GM21447 (cell line): ENCODE measurements around the gene RAET1E.
"Not testable (repeated sequence)": the region's sequence is repeated elsewhere in the genome, so short reads cannot be mapped to it uniquely, and the experiment has no call there.

Experiments used
- ATAC-seq: cut with Tn5 transposase; IDR thresholded peaks from one replicate; pipeline ENCODE4 v1.9.1; 2021; ENCODE audit not compliant: unreplicated experiment

Gene RAET1E

DNA sequence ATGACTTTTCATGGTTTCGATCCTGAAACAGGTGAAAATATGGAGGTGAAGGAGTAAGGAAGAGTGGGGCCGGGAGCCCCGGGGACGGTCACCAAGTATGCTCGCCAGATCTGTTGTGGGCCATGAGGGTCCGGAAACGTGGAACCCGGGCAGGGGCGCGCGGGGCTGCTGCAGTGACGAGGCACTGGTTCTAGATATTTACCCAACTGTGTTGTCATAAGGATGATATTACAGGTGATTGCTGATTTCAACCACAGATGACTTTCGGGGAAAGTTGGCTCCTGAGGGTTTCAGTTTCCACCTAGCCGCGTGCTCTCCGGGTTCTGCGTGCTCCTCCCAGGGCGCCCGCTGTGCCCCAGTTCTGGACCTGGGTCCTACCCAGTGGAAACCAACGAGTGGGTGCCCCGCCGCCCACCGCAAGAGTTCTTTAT lies 12.8 kb upstream of the RAET1E start:
- no peak for ATAC-seq

- ATAC-seq, result no peak
Measured at GRCh38 chr6:149909701-149910470, 12.0 kb upstream of the RAET1E start.

DNA sequence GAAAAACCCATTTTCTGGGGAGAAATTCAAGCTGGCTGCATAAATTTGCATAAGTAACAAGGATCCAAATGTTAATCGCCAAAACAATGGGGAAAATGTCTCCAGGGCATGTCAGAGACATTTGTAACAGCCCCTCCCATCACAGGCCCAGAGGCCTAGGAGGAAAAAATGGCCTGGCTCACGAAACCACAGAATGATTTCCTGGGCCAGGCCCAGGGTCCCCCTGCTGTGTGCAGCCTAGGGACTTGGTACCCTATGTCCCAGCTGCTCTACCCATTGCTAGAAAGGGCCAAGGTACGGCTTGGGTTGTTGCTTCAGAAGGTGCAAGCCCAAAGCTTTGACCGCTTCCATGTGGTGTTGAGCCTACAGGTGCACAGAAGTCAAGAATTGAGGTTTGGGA lies 10.6 kb upstream of the RAET1E start:
- ATAC-seq, result not testable (repeated sequence)

GRCh38 chr6:149907317-149907716 lies 9.4 kb upstream of the RAET1E start:
- no peak for ATAC-seq

GRCh38 chr6:149906405-149906804 lies 8.5 kb upstream of the RAET1E start:
- ATAC-seq, result no peak

DNA sequence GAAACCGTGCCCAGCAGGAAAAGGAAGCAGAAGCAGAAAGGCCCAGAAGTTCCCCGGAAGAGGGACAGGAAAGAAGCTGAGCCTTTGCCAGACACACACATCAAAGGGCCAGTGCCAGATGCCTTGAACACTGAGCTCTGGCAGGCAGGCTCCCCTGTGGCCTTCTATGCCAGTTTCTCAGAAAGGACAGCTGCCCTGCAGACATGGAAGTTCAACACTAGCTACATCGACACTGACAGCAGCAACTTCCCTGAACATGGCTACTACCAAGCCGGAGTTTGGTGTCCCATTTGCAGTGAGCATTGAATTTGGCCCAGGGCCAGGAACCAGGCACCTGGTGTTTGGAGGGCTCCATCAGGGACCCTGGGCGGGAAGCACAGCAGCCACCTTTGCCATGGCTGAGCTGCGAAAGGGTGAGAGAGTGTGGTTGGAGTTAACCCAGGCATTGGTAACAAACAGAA lies 8.0 kb upstream of the RAET1E start:
- no peak for ATAC-seq

GRCh38 chr6:149905371-149905910 lies 7.5 kb upstream of the RAET1E start:
- no peak for ATAC-seq

- no peak for ATAC-seq
Measured at GRCh38 chr6:149904661-149905370, 6.9 kb upstream of the RAET1E start.

GRCh38 chr6:149903938-149904611 lies 6.2 kb upstream of the RAET1E start:
- ATAC-seq, result no peak

GRCh38 chr6:149901444-149902140 lies 3.7 kb upstream of the RAET1E start:
- no peak for ATAC-seq

GRCh38 chr6:149900620-149901443 lies 2.9 kb upstream of the RAET1E start:
- no peak for ATAC-seq

DNA sequence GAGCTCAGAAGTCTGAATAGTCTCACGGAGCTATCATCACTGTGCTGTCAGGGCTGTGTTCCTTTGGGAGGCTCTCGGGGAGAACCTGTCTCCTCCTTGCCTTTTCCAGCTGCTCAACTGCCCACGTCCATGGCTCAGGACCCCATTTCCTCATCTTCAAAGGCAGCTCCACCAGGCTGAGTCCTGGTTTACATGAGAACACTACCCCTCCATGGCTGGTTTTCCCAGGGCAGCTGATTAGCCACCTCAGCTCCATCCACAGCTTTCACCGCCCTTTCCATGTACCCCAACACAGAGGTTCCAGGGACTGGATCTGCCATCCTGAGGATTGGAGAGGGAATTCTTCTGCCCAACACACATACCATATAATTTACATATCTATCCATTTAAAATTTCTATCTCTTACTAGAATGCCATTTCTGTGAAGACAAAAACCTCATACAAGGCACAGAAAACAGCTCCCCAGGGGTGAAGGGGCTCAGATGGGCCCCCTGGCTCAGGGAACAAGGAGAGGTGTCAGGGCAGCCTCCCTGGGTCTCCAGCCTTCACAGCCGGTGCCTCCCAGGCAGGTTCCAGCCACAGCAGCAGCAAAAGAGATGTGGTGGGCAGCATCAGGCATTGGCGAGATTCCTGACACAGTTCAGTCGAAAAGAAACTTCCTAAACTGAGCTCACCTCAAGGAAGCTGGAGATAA lies 2.2 kb upstream of the RAET1E start:
- no peak for ATAC-seq

DNA sequence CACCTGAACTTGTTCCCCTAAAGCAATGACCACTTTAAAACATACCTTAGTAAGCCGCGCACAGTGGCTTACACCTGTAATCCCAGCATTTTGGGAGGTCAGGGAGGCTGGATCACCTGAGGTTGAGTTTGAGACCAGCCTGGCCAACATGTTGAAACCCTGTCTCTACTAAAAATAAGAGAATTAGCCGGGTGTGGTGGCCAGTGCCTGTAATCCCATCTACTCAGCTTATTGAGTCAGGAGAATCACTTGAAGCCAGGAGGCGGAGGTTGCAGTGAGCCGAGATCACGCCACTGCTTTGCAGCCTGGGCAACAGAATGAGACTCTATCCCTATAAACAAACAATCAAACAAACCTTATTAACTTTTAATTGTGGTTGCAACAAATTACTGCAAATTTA lies 1.6 kb upstream of the RAET1E start:
- ATAC-seq, result no peak

DNA sequence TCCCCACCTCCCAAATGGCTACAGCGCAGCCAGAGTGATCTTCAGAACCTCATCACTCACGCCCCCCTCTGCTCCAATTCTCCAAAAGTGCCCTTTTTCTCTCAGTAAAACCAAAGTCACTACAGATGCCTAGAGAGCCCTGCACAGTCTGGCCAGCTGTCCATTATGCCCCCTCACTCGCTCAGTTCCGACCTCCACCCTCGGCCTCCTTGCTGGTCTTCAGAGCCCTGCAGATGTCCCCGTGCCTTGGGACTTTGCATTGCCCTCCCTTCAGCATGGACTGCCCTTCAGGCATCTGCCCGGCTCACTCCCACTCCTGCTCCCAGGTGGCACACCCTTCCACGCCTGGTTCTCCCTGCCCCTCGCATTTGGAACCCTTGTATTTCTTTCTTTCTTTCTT lies 1.1 kb upstream of the RAET1E start:
- no peak for ATAC-seq

GRCh38 chr6:149897015-149897697 lies 757 bp downstream of the RAET1E start:
- no peak for ATAC-seq

DNA sequence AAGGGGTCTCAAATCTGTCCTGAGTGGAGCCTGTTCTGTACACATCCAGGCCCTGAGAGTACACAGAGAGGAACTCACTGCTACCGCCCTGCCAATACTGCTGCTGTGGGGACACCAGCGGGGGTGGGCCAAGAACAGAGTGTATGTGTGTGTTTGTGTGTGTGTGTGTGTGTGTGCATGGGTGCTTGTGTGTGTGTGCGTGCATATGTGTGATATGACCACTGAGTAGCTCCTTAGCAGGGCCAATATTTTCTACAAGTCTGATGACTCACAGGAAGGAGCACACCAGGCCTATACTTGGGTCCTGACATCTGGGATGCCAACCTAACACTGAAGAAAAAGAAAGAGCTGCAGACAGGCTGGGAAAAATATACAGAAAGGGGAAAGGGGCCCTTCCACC lies 1.4 kb downstream of the RAET1E start:
- no peak for ATAC-seq

DNA sequence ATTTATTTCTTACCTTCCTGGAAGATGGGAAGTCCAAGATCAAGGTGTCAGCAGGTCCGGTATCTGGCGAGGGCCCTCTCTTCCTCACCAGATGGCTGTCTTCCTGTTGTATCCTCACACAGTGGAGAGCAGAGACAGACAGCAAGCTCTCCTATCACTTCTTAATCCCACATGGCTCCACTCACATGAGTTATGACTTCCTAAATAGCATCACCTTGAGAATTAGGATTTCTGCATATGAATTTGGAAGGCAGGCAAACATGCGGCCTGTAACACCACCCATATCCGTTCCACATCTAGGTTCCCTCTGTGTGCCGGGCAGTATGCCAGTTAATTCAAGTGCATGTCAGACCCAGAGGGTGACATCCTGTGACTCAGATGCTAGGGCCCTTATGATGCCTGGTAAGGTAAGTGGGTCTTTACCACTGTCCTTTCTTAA lies 2.1 kb downstream of the RAET1E start:
- ATAC-seq, result no peak

DNA sequence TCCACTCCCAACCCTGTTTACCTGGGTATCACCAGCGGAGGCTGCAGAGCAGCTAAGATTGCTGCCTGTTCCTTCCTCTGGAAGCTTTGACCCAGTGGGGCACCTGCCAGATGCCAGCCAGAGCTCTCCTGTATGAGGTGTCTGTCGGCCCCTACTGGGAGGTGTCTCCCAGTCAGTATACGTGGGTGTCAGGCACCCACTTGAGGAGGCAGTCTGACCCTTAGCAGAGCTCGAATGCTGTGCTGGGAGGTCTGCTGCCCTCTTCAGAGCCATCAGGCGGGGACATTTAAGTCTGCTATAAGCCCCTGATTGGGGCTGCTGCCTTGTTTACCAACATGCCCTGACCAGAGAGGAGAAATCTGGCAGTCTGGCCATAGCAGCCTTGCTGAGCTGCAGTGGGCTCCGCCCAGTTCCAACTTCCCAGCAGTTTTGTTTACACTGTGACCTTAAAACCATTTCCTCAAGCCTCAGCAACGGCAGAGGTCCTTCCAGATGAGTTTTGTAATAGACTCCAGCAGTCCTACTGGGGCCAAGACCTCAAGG lies 2.8 kb downstream of the RAET1E start:
- no peak for ATAC-seq

DNA sequence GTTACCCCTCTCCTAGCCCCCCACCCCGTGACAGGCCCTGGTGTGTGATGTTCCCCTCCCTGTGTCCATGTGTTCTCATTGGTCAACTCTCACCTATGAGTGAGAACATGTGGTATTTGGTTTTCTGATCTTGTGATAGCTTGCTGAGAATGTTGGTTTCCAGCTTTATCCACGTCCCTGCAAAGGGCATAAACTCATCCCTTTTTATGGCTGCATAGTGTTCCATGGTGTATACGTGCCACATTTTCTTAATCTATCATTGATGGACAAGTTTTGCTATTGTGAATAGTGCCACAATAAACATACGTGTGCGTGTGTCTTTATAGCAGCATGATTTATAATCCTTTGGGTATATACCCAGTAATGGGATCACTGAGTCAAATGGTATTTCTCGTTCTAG lies 6.0 kb downstream of the RAET1E start:
- not testable (repeated sequence) for ATAC-seq
